GM21367 (cell line): ENCODE measurements around the gene RFX4.

Experiments
- ATAC-seq: cut with Tn5 transposase; IDR thresholded peaks from one replicate; pipeline ENCODE4 v1.9.1; 2021; ENCODE audit not compliant: unreplicated experiment

The RFX4 gene

DNA sequence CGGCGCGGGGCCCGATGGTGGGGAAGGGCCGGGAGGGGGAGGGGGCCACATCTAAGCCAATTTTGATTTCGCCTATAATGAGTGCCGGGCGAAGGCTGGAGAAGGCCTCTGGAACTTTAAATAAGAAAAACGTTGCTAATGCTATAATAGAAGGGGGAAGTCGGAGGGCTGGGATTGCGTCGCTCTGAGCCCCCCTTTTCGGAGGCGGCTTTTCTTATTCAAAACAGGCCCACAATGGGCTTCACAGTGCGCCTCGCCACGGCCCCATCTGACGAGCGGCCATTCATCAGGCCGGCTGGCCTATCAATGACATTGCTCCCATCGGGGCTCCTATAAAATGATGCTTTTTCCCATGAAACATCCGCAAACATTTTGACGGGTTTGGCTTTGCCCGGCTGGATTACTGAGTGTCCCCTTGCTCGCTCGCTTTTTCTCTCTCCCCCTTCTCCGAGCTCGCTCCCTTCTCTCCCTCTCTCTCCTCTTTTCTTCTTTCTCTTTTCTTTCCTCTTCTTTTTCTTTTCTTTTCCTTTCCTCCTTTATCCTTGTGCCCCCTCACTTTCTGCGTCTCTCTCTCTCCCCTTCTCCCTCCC is at the start of gene RFX4:
TSS of gene RFX4 (plus strand) at position 364 of the 590 bp plus-strand sequence. CDS start 317 bp downstream, outside the sequence.
- no peak for ATAC-seq

GRCh38 chr12:106541201-106541600 is 41.6 kb upstream of the RFX4 start:
- no peak for ATAC-seq

DNA sequence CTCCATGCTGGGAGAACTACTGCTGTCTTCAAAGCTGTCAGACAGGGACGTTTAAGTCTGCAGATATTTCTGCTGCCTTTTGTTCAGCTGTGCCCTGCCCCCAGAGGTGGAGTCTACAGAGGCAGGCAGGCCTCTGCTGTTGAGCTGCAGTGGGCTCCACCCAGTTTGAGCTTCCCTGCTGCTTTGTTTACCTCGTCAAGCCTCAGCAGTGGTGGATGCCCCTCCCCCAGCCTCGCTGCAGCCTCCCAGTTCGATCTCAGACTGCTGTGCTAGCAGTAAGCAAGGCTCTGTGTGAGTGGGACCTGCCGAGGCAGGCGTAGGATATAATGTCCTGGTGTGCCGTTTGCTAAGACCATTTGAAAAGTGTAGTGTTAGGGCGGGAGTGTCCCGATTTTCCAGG is 31.4 kb upstream of the RFX4 start:
- ATAC-seq = no peak

GRCh38 chr12:106552228-106552627 is 30.6 kb upstream of the RFX4 start:
- ATAC-seq = no peak

DNA sequence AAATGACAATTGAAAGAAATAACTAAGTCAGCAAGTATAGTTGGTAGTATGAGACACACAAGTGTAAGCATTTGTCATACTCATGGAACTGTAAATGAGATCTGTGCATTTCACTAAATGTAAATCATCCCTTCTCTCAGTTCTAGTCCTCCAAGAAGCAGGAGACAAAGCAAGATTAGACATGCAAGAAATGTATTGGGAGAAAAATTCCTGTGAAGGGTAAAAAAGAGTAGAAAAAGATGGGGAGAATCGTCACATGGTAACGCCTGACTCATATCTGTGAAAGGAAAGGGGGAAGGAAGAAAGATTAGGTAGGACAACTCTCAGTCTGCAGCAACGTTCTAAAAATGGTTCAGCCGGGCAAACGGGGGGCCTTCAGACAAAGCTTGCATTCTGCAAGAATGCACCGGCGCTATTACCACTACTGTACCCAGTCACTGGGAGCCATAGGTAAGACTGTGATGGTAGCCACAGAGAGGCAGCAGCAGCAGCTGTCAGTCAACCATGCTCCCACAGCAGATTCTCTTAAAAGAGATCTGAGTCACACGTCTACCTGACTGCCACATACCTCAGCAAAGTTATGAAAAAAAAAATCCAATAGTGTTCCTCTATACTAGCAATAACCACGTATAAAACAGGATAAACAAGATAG is 18.0 kb upstream of the RFX4 start:
- ATAC-seq = no peak

DNA sequence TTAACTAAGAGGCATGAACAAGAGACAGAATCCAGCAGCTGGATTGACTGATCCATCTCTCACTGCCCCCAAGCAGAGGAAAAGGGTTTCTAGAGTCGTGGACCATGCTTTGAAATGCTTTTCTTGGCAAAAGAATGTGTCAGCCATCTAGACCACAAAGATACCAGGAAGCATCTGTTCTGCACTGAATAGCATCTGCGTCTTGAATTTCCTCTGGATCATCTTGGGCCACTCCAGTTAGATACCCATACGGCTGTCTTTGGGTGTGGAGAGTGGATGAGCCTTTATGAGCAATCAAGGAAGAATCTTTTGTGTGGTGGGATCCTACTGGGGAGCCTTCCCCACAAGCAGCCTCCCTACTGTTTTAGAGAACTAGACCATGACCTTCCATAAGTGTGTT is 16.0 kb upstream of the RFX4 start:
- no peak for ATAC-seq

- ATAC-seq = no peak
These were observed 9.6 kb upstream of the RFX4 start for GRCh38 chr12:106573239-106573638.

GRCh38 chr12:106576848-106577247 is 6.0 kb upstream of the RFX4 start:
- ATAC-seq = no peak

DNA sequence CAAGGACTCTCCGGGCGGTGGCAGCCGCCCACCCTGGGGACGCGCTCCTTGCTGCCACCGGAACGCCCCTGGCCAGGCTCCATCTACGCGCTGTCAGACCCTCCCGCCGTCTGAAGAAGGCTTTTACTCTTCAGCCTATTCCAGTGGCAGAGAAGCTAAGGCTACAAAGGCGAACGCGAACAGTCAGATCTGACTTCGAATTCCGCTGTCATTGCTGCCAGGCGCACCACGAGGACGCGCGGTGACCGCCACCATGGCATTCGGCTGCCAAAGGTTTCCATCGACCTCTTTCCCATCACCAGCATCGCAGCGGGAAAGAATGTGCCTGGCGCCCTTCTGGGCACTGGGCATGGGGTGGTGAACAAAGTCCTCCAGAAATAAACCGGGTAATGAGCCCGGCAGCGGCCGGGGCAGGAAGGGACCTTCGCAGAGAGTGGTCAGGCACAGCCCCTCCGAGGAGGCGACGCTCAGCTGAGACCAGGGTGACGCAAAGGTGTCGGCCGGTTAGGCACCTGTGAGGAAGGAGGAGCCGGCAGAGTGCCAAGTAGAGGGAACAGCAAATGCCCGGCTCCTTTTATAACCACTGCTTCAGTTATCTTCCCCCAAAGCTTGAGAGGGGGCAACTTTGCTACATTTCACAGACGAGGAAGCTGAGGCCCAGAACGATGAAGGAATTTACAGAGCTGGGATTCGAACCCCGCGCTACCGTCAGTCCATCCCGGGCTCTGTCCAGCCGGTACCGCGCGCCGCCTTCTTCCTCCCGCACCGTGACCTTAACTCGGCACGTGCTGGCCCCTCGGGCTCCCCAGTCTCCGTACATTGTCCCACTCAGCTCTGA is 1.9 kb upstream of the RFX4 start:
- no peak for ATAC-seq

- no peak for ATAC-seq
These were observed 1.1 kb upstream of the RFX4 start for GRCh38 chr12:106581543-106582248.

DNA sequence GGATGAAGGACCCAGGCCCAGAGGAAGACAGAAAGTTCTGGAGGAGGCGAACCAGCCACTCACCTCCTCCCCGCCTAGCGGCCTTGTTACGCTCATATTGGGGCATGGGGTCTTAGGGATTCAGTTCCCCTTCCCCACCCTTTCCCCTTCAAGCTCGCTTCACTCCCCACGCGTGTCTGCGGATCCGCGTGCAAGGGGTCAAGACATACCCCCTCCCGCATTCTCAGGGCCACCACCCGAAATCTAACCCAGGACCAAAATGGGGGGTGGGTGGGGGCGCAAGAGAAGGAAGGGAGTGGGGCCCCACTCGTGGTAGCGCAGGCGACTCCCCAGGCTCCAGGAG is 584 bp upstream of the RFX4 start:
- ATAC-seq = no peak

DNA sequence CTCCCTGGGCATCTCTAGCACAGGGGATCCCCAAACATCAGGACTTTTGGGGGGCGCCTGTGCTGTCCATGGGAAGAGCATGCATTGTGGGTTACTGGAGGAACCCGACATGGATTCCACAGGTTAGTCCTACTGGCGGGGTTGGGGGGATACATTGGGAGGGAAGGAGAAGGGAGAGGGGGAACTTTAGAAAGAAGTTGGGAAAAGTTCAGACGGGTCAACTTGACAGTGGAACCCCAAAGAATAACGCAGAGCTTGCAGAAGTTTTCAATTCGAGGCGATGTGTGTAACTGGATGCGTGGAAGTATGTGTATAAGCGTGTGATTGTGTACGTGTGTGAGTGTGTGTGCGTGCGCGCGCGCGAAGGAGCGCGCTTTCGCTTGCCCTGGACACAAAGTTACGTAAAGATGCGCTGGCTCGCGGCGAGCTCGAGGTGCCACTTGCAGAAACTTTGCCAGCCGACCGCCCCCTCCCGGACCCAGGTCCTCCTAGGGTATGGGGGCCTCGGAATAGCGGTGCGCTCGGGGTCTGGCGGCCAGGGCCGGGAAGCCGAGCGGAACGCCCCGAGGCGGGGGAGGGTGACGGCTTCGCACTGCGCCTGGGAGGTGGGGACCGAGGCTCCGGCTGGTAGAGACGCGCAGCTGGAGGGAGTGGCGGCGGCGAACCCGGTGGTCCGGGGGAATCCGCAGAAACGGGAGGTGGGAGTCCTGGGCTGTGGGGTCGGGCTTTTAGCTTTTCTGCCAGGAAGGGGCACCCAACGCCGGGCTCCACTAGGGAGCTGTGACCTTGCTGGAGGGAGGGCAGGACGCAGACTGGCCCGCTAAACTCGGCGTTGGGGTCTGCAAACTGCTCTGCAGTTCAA is 669 bp downstream of the RFX4 start:
- ATAC-seq = no peak

GRCh38 chr12:106584104-106585064 is 1.6 kb downstream of the RFX4 start:
- ATAC-seq = no peak

- no peak for ATAC-seq
These were observed 2.3 kb downstream of the RFX4 start for GRCh38 chr12:106585105-106585520.

DNA sequence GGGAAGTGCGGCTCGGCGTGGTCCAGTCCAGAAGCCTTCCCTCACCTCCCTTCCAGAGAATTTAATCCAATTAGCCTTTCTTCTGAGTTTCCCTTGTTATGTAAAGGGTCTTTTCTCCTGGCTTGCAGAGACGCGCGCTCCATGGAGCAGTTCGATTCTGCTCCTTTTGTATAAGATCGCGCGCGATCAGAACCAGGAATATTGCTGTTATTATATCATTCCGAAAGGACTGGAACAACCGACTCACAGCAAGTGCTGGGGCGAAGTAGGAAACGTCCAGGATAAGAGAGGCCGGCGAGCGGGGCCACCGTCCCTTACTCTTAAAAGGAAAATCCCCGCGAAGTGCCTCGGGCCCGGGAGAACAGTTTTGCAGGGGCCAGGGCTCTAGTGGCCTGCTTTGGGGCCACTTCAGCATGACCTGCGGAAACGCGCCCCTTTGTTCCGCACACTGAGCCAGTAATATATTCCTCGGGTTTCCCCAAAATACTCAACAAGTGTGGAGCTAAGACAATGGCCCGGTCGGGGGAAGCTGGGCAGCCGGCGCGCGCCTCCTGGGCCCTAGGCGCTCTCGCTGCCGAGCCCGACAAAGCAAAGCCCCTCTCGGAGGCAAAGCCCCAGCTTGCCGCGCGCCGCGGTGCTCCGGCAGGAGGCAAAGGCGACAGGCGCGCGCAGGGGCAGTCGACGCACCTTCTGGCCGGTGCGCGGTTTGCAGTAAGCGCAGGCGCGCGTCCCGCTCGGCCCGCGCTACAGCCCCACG is 2.9 kb downstream of the RFX4 start:
- ATAC-seq = no peak

DNA sequence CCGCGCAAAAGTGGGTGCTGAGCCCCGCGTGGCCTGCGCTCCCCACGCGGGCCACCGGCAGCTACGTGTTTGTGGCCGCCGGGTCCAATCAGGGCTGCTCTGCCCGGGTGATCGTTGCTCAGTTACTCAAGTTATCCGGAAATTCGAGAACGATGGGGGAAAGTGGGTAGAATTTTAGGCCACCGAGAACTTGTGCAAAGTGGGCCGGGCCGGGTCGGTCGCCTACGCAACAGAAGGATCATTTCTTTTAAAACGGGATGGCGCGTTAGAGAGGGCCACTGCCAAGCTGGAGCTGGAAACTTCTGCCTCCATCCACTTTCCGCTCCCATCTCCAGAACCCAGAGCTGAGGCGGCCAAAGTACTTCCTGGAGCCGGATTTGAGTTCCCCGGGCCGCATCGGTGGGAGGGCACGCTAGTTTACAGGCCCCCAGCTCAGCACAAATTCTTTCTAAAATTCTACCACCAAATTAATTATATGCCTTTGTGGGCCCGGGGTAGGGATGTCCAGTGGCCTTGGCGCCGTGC is 3.5 kb downstream of the RFX4 start:
- no peak for ATAC-seq

GRCh38 chr12:106586803-106587684 is 4.2 kb downstream of the RFX4 start:
- ATAC-seq = no peak

DNA sequence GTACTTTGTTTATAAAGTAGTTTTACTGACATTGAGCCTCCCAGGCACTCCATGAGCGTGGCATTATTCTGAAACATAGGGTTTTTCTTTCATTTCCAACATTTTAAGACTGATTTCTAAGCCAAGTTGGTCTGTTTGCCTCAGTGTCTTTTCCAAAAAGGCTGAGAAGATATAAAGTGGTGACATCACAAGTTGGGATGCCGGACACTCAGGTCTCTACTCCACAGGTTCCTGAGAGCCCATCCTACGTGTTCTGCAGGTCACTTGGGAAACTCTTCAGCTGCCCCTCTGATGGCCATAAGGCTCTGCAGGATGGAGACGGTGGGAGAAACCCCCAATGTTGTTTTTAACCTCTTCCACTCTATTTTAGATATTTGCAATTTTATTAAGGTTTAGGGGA is 6.0 kb downstream of the RFX4 start:
- ATAC-seq = no peak
